Measurements from ENCODE around the gene C20orf141. TPM values are rescaled to one million over a fixed set of nuclear protein-coding genes. Genes with fewer than 3 reads are reported as not detected.

Gene C20orf141
- total and polyA plus RNA-seq, 2 experiments from 2014 or later, result not detected

- no peak for TF ChIP-seq CTCF (IDR thresholded peaks at IDR 0.05; ENCODE audit: low read depth, low read length)
- H3K27me3 ChIP-seq, result peaks cover 57% of the 10 kb centered on the region
- H3K4me3 ChIP-seq, result peak overlapping the region; percentile 77
- peaks cover 6% of the 10 kb centered on the region for H3K36me3 ChIP-seq
- H3K9me3 ChIP-seq (ENCODE audit: low read depth), result no peaks in the 10 kb centered on the region
- no peak for DNase-seq (ENCODE audit: low read depth in 1 of 2, low spot score in 1 of 2)
- H3K27ac ChIP-seq, result no peak overlapping the region
- peaks cover 3% of the 10 kb centered on the region for H3K4me1 ChIP-seq (ENCODE audit: low read depth)
These were observed 13.5 kb upstream of the C20orf141 start for GRCh38 chr20:2801286-2801728.

DNA sequence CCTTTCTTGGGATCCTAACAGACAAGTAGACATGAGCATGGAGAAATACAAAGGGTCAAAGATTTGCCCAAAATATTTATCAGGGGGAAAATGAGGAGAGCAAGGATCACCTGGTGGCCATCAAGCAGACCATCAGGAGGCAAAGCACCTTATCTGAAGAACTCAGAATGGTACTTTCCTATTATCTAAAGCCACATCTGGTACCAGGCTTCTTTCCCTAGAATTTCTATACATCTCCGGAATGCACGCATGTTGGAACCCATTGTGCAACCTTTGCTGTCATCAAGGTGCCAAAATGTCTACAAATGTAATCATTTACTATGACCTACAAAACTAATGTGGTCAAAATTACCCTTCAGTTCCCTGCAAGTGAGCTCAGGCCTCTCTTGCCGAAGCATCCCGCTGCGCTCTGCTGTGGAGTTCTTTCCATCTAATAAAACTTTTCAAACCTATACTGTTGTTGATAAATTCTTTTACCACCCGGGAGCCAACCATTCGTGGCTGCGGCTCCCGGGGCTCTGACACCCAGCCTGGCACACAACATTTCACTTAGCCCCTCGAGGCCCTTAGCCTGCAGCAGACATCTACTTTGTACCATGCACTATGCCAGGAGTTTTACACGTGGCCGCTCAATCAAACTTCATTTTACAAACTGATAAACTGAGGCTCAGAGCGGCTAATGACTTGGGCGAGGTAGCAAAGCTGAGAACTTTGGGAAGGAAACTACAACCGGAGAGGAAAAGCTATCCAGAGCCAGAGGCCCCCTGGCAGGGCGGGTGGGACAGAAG lies 10.6 kb upstream of the C20orf141 start:
- Histone ChIP-seq H3K9me3 (ENCODE audit: low read depth) (no peaks in the 10 kb centered on the region), H3K4me3 (no peak overlapping the region)

DNA sequence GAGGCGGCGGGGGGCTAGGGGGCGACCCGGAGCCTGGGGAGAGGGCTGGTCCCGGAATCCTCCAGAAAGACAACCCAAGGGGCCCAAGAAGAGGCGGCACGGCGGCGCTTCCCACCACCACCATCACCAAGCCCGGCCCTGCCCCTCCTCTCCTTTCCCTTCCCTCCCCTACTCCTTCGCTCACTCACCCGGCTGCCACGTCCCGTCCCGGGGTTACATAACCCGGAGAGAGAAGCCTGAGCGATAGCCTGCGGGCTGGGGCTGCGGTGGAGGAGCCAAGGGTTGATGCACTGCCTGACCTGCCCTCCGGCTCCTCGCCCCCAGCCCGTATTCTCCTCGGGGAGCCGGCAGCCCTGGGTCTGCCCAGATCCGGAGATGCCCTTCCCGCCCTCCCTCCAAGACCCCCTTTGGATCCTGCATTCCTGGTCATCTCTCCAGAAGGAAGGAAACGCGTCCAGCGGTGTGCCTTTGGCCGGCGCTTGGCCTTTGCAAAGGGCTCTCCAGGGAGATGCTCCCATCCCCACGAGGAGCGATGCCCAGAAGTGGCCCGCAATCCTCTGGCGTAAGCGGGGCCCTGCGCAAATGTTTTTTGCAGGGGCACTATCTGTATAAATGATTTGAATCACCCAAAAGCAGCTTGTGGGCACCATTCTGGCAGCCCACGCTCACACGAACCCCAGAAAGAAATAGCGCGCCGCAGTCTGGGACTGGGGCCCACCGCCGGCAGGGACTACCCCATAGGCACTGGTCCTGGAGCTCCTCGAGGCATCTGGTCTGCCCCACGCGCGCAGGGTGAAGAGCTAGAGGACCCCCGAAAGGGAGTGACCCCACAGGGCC lies 9.7 kb upstream of the C20orf141 start:
- no peak overlapping the region for H3K4me3 ChIP-seq
- no peaks in the 10 kb centered on the region for H3K4me1 ChIP-seq (ENCODE audit: low read depth)
- H3K36me3 ChIP-seq, result no peaks in the 10 kb centered on the region
- DNase-seq (ENCODE audit: low read depth in 1 of 2, low spot score in 1 of 2), result peak in 1 of 2 donors; percentile 58
- TF ChIP-seq CTCF (IDR thresholded peaks at IDR 0.05; ENCODE audit: low read depth, low read length), result no peak
- no peaks in the 10 kb centered on the region for H3K9me3 ChIP-seq (ENCODE audit: low read depth)
- peaks cover 90% of the 10 kb centered on the region for H3K27me3 ChIP-seq
- no peak overlapping the region for H3K27ac ChIP-seq

More for the DNA sequence above, 10.6 kb upstream of the C20orf141 start:
- H3K36me3 ChIP-seq, result no peaks in the 10 kb centered on the region
- H3K4me1 ChIP-seq (ENCODE audit: low read depth), result peaks cover 3% of the 10 kb centered on the region
- H3K27me3 ChIP-seq, result peaks cover 85% of the 10 kb centered on the region
- H3K27ac ChIP-seq, result no peak overlapping the region
- DNase-seq (ENCODE audit: low read depth in 1 of 2, low spot score in 1 of 2), result no peak
- TF ChIP-seq CTCF (IDR thresholded peaks at IDR 0.05; ENCODE audit: low read depth, low read length), result no peak

DNA sequence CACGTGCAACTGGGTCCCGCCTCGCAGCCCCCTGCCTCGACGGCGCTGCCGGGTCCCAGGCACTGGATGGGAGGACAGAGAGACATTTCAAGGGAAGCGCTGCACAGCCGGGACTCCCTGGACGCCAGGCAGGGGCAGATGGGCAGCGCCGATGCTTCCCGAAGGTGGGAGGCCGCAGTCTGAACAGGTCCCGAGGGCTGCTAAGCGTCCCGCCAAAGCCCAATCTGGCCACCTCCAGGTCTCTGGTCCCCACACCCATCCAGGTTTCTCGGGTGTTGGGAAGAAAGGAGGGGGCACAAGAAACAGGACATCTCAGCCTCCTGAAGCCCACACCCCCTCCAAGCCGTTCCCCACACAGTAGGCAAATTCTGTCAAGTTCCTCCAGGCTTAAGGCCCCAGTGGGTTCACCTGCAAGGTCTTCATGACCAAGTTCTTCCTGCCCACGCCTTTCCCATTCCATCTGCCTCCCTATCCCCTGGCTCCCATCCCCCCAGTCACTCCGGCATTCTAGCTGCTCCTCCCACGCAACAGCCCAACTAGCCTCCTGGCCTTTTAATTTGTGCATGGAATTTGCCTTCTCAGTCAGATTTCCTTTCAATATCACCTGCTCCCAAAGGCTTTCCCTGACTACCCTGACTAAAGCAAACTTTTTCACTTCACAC lies 9.0 kb upstream of the C20orf141 start:
- Histone ChIP-seq H3K36me3 (no peaks in the 10 kb centered on the region), H3K9me3 (ENCODE audit: low read depth) (no peaks in the 10 kb centered on the region), H3K4me1 (ENCODE audit: low read depth) (no peaks in the 10 kb centered on the region), H3K27ac (no peak overlapping the region), H3K27me3 (peaks cover 88% of the 10 kb centered on the region), H3K4me3 (no peak overlapping the region)
- peak in 1 of 2 donors; percentile 52 for DNase-seq (ENCODE audit: low read depth in 1 of 2, low spot score in 1 of 2)
- no peak for TF ChIP-seq CTCF (IDR thresholded peaks at IDR 0.05; ENCODE audit: low read depth, low read length)

DNA sequence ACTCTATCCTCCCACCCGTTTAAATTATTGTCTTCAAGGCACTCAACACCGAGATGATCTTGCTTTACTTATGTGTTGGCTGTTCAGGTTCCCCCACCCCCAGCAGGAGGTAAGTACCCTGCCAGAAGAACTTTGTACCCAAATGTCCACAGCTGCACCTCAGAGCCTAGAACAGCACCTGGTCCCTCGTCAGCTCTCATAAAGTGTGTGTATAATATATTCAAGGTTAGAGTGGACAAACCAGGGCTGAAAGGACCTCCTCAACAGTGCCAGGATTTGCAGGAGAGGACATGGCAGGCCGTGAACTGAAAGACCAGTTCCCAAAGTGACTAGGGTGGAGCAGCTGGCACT lies 8.5 kb upstream of the C20orf141 start:
- no peak overlapping the region for H3K27ac ChIP-seq
- no peak for DNase-seq (ENCODE audit: low read depth in 1 of 2, low spot score in 1 of 2)
- H3K27me3 ChIP-seq, result peaks cover 83% of the 10 kb centered on the region
- no peaks in the 10 kb centered on the region for H3K9me3 ChIP-seq (ENCODE audit: low read depth)
- no peaks in the 10 kb centered on the region for H3K36me3 ChIP-seq
- H3K4me1 ChIP-seq (ENCODE audit: low read depth), result no peaks in the 10 kb centered on the region
- no peak overlapping the region for H3K4me3 ChIP-seq
- TF ChIP-seq CTCF (IDR thresholded peaks at IDR 0.05; ENCODE audit: low read depth, low read length), result no peak
